ENCODE measurements around the gene GALNT2.

Gene GALNT2

GRCh38 chr1:230066466-230067404 is at the start of gene GALNT2:
GALNT2 (plus strand) TSS chr1:230067238; CDS start chr1:230067281, 43 bp downstream.
- peak; percentile 40 for DNase-seq

DNA sequence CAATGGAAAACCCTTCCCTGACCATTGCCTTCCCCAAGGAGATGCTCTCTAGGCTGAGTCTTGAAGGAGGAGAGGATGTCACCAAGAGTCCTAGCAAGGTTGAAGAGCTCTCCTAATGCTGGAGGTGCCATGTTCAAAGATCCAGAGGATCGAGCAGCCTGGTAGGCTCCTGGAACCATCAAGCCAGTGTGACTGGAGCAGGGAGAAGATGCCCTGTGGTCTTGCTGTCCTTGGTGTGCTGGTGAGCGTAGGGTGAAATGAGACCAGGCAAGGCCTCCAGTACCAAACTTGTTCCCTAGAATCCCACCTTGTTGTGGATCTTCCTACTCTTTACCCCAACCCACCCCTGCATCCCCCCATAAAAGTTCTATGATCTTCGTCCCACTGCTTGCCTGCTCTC is 46.6 kb upstream of the GALNT2 start:
- no peak for DNase-seq

- DNase-seq: no peak
Observed at GRCh38 chr1:230022666-230023380, 44.2 kb upstream of the GALNT2 start.

DNA sequence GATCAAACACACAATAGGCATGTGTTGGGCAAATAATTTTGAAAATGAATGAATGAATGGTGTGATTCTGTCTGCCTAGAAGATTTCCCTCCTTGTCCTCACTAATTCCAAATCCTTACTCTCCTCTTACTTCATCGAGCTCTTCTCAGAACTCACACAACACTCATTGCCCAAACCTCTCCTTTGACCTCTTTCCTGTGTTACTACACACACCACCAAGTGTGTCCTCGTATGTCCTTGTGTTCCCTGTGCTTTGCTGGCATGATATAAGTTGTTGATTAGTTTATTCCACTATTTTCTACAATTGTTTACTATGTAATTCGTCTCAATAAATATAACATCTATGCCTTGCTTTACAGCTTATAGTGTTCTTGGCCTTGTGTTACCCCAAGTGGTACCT is 41.4 kb upstream of the GALNT2 start:
- DNase-seq: no peak

DNA sequence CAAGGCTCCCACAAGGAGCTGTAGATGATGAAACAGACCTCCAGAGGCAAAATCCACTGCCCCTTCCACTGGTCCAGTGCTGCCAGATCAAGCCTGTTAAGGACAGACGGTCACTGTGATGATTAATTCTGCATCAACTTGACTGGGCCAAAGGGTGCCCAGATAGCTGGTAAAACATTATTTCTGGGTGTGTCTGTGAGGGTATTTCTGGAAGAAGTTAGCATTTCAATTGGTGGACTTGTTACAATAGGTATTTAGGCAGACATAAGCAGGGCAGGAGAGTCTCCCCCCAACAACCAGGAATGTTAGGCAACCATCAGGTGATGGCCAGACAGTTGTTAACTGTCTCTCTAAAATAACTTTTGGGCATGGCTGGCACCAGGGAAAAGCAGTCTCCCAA is 40.9 kb upstream of the GALNT2 start:
- no peak for DNase-seq

DNA sequence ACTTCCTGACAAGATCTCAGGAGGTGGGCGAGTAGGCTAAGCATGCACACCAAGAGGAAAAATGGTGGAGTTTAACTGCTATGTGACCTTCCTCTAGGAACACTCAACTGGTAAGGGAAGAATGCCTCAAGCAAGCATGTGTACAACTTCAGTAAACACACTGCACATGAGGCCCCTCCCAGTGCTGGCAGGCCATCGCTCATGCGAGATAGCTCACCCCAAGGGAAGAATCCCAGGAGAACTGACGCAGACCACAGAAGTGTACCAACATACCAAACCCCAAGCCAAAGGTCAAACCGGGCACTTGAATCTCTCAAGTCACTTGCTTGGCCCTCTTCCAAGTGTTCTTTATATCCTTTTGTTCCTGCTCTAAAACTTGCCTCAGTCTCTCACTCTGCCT is 40.5 kb upstream of the GALNT2 start:
- no peak for DNase-seq

DNA sequence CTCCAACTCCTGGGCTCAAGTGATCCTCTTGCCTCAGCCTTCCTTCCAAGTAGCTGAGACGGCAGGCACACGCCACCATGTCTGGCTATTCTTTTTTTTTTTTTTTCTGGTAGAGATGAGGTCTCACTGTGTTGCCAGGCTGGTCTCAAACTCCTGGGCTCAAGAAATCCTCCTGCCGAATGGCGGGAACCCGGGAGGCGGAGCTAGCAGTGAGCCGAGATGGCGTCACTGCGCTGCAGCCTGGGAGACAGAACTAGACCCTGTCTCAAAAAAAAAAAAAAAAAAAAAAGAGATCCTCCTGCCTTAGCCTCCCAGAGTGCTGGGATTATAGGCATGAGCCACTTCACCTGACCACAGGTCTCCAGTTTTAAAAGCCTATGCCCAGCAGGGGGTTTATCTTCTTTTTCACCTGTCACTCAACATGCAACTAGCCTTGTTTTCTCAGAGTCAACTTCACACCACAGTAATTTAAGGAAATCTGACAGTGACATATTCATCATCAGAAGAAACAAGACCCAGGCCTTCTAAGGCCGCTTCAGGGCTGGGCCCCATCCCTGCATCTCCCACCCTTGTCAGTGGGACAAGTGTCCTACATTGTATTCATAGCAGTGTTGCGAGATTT is 38.3 kb upstream of the GALNT2 start:
- no peak for DNase-seq

DNA sequence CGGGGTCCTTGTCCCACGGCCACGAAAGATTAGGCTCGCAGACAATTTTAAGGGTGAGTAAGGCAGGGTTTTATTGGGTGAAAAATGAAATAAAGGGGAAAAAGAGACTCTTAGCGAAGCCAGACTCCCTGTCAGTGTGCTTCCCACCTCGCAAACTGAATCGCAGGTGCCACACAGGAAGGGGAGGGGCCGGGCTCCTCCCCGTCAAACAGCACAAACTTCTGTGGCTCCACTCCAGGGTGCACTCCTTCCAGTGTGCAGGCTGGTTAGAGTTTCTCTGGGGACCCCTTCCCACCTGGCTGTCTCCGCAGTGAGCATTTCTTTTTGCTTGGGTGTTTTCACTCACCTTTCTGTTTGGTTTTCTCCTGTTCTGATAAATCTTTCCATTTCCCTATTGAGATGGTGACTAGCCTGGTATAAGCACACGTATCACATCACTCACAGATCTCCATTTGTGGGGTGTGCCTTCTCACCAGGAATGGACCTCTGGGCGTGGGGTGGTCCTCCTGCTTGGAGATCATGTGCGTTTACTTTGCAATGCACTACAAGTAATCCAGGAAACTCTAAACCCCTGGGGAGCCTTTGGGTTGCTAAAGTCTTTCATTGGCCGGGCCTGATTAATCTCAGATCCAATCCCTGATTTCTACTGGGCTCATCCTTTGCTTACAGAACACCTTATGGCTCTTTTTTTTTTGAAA is 37.6 kb upstream of the GALNT2 start:
- DNase-seq: no peak

- no peak for DNase-seq
Observed at GRCh38 chr1:230030122-230030821, 36.8 kb upstream of the GALNT2 start.

DNA sequence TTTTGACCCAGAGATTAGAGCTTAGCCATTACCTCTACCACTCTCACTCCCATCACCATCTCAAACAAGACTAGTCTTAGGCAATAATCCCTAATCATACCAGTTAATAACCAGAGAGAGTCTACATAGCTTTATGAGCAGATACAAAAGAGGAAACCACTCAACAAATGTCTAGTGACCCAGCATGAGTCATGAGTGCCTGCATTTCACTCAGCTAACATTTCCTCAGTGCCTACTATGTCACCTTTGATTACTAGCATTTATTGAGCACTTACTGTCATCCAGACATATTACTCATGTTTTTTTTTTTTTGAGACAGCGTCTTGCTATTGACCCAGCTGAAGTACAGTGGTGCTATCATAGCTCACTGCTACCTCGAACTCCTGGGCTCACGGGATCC is 35.9 kb upstream of the GALNT2 start:
- no peak for DNase-seq

GRCh38 chr1:230032516-230033281 is 34.3 kb upstream of the GALNT2 start:
- DNase-seq: no peak

GRCh38 chr1:230037261-230037660 is 29.8 kb upstream of the GALNT2 start:
- no peak for DNase-seq

- no peak for DNase-seq
Observed at GRCh38 chr1:230040440-230040839, 26.6 kb upstream of the GALNT2 start.

DNA sequence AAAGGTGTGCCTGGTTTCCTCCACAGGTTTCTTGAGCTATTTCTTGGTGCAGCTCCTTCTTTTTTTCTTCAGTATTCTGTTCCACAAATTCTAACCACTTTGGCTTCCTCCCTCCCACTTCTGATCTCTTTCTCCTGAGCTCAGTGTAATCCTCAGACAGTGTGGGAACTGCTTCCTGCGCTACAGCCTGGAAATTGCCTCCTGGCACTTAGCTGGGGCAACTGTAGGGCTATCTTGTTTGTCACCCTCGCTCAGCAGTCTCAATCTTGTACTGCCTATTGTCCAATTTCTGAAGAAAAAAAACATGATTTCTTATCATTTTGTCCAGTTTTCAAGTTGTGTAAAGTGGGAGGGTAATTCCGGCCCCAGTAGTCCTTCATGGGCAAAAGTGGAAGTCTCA is 24.0 kb upstream of the GALNT2 start:
- DNase-seq: no peak

GRCh38 chr1:230044729-230045128 is 22.3 kb upstream of the GALNT2 start:
- no peak for DNase-seq

GRCh38 chr1:230047114-230047865 is 19.7 kb upstream of the GALNT2 start:
- DNase-seq: no peak

GRCh38 chr1:230048322-230048721 is 18.7 kb upstream of the GALNT2 start:
- DNase-seq: no peak

DNA sequence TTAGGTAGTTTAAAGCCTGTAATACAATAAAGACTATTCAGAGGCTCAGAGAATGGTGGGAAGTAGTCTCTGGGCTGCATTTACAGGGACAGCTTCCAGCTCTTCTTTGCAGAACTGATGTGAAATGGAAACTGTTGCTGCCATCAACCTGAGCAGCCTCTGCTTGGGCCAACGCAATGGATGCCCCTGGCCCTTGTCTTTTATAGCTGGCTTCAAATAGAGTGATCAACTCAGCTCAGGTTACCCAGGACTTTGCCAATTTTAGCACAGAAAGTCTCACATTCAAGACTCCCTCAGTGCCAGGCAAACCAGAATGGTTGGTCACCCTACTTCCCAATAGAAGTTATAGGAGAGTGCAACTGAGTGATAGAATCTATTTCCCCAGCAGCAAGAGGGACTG is 18.1 kb upstream of the GALNT2 start:
- no peak for DNase-seq

- DNase-seq: no peak
Observed at GRCh38 chr1:230049731-230050130, 17.3 kb upstream of the GALNT2 start.

DNA sequence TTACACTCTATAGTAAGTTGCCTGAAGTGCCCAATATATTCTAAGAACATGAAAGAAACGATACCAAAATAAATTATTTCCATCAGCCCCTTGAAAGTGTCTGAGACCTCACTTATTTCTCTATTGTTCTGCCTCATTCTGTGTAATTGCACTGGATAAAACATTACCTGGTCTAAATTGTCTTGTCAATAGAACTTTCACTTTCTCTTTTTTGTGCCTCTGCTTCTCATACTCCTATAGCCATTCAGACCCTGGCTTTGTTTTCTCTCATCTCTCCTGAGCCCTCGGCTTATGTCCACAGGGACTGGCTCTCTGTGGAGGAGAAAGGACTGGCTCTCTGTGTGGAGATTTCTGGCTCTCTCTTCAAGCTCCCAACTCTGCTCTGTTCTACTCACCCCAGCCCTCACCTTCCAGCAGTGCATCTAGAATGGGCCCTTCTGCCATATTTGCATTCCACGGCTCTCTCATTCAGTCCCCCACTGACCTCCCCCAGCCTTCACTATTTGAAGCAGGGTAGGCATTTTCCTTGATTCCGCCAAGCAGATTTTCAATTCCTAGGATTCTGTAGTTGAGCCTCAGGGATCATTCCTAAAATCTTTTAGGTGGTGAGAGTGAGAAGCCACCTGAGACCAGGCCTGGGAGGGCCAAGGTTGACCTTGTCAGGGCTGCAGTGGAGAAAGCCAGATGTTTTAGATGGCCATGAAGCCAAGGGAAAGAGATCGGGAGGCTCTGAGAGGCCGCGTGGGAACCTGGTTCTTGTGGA is 15.9 kb upstream of the GALNT2 start:
- DNase-seq: peak; percentile 6

All from NCI-H2029 treated with DMSO at 0.1 percent for 48 hours (cell line).